ENCODE results near the gene SLC18A2. TPM values are rescaled to one million over a fixed set of nuclear protein-coding genes. Genes with fewer than 3 reads are reported as not detected.

Gene SLC18A2
- total RNA-seq = not detected in 2 replicates
- not detected in 2 replicates for polyA plus RNA-seq
- not detected in 2 replicates for polyA plus RNA-seq (2011; cell fraction: cytosol; rRNA removed)
- polyA plus RNA-seq (2011; cell fraction: nucleus; rRNA removed) = not detected in 2 replicates
- polyA plus RNA-seq (2012) = not detected in 2 replicates
- not detected in 2 replicates for polyA minus RNA-seq
- polyA minus RNA-seq (2011; cell fraction: cytosol; rRNA and poly(A)+ RNA removed) = not detected
- polyA minus RNA-seq (2011; cell fraction: nucleus; rRNA and poly(A)+ RNA removed) = not detected in 2 replicates
- not detected for Bru-seq, nascent RNA
- percentile 5 among the genes with signal in this experiment for BruChase-seq, experiment 1, labeled RNA remaining after a 6-hour chase
- not detected for BruChase-seq, experiment 2, labeled RNA remaining after a 2-hour chase
- long read RNA-seq, partial matches to known transcripts = 0 of 164 reads
- long read RNA-seq, other reads (novel, unspliced or antisense) = 164 of 164 reads

GRCh38 chr10:117240621-117241529 lies at the start of gene SLC18A2:
SLC18A2 (plus strand) TSS chr10:117241114; CDS start chr10:117241694, 580 bp downstream.
- Histone ChIP-seq H3K9ac (replicated peaks; ENCODE audit: extremely low read depth, insufficient read depth, low read length) (no peak within 1 kb of the TSS), H3K9me1 (replicated peaks; ENCODE audit: control insufficient read depth, extremely low read depth, insufficient read depth, low read length) (no peaks in the 10 kb centered on the region), H3K27me3 (ENCODE audit: control insufficient read depth in 2 of 2, insufficient read depth in 2 of 2, low read length in 2 of 2) (peaks cover 16 to 29% of the 10 kb centered on the region in 2 experiments), H3K36me3 (ENCODE audit: control insufficient read depth in 2 of 2, extremely low read depth in 1 of 2, insufficient read depth in 2 of 2, low read length in 2 of 2) (no peaks in the 10 kb centered on the region), H3K27ac (ENCODE audit: insufficient read depth, low read depth, low read length) (no peak within 1 kb of the TSS), H3K9me3 (replicated peaks; ENCODE audit: control insufficient read depth, insufficient read depth, low read length) (no peaks in the 10 kb centered on the region), H3K4me3 (replicated peaks in 1 of 3; ENCODE audit: insufficient read depth in 1 of 3, low read depth in 1 of 3, low read length in 3 of 3) (no peak within 1 kb of the TSS), H3K79me2 (ENCODE audit: control insufficient read depth, insufficient read depth, low read length) (no peaks in the 10 kb centered on the region), H3K4me2 (ENCODE audit: insufficient read depth, low read length) (peak within 1 kb of the TSS; percentile 9), H3K4me1 (ENCODE audit: control insufficient read depth, extremely low read depth, insufficient read depth, low read length) (no peaks in the 10 kb centered on the region), H2AFZ (ENCODE audit: low read depth, low read length) (no peak within 1 kb of the TSS), H4K20me1 (replicated peaks; ENCODE audit: control insufficient read depth, extremely low read depth, insufficient read depth, low read length) (no peaks in the 10 kb centered on the region)
- no peak for TF ChIP-seq GATA2 (IDR thresholded peaks at IDR 0.05; ENCODE audit: insufficient read depth, insufficient read length, low read depth, low read length)
- no peak for TF ChIP-seq MYC (IDR thresholded peaks at IDR 0.05; ENCODE audit: low read depth, low read length)
- TF ChIP-seq EZH2 (IDR thresholded peaks at IDR 0.05; ENCODE audit: borderline replicate concordance, low read depth, low read length, severe bottlenecking) = peak; percentile 52
- TF ChIP-seq MAX (IDR thresholded peaks at IDR 0.05; ENCODE audit: insufficient read depth, insufficient read length) = no peak
- no peak for TF ChIP-seq POLR2A (IDR thresholded peaks at IDR 0.05; ENCODE audit: low read depth, low read length)
- intact Hi-C loops (cut with micrococcal nuclease) (no loop called here), dilution Hi-C loops (cut with MboI; ENCODE audit: extremely low pct_ligation_motif_present, low sequenced_read_pairs) (no loop called here)
- no TSS peak for BruUV-seq (replicated peaks)
- DNase-seq (ENCODE audit: low read depth, low spot score) (no peak), FAIRE-seq (no peak)
- POLR2A ChIA-PET = interaction anchor here (0.5 kb wide), 1 partner anchor 11 kb away, joined by 3 read pairs; no protein-coding TSS in a partner anchor
- CTCF ChIA-PET = interaction anchor here (1.3 to 3.1 kb wide), 2 partner anchors 14 to 25 kb away, joined by 3 to 14 read pairs; no protein-coding TSS in a partner anchor

Measured in endothelial cell of umbilical vein (primary cell).